ENCODE measurements around the gene ZNF692. TPM values are rescaled to one million over a fixed set of nuclear protein-coding genes. Genes with fewer than 3 reads are reported as not detected.

Gene ZNF692
- total and polyA plus RNA-seq, 2 of the 13 experiments (the other 11 are each of a cell fraction or from before 2014, with no cell fraction given): 27.3 to 45.8 TPM

DNA sequence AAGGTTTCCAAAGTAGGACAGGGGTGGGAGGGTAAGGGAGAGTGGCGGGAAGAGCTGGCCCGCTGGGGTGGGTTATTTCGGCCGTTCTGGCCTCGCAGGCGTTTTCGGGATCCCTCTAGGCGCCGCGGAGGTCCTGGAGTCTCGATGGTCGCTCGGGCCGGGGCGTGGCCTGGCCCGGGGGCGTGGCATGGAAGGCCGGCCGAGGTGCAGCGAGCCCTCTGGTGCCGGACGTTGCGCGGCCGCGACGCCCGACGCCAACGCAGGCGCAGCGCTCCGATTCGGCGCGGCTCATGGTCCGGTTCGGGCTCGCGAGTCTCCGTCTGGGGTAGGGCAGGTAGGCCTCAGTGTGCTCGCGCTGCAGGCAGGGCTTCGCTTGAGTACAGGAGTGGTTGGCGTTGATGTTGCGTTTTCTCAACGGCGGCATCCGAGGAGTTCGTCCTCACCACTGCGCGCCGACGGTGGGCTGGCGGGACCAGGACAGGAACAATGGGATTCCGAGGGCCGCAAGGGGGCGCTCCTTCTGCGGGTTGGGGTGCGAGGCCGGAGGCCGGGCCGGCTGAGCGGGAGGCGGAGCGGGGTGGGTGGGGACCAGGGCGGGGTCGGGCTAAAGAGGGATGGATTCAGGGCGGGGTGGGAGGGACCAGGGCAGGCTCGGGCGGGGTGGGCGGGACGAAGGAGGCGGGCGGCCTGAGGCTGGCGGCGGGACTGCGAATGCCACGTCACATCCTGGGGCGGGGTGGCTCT lies 47.3 kb upstream of the ZNF692 start, which contains the start of gene PGBD2 (continued):
- TF ChIP-seq, protein P1, sequence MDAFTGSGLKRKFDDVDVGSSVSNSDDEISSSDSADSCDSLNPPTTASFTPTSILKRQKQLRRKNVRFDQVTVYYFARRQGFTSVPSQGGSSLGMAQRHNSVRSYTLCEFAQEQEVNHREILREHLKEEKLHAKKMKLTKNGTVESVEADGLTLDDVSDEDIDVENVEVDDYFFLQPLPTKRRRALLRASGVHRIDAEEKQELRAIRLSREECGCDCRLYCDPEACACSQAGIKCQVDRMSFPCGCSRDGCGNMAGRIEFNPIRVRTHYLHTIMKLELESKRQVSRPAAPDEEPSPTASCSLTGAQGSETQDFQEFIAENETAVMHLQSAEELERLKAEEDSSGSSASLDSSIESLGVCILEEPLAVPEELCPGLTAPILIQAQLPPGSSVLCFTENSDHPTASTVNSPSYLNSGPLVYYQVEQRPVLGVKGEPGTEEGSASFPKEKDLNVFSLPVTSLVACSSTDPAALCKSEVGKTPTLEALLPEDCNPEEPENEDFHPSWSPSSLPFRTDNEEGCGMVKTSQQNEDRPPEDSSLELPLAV (CRISPR knock-in tag; conservative IDR thresholded peaks at IDR 0.05; ENCODE audit: low read depth): no peak
- TF ChIP-seq SNAPC2 (CRISPR knock-in tag; IDR thresholded peaks at IDR 0.05) (peak; percentile 56; the same call in 1 of the 2 replicates), KLF12 (CRISPR knock-in tag; IDR thresholded peaks at IDR 0.05; ENCODE audit: borderline replicate concordance) (no peak; the same call in 1 of the 2 replicates), STAT5B (CRISPR knock-in tag; IDR thresholded peaks at IDR 0.05) (peak; percentile 48; the same call in 1 of the 2 replicates), ZNF501 (CRISPR knock-in tag; IDR thresholded peaks at IDR 0.05) (peak; percentile 98), TGIF2 (CRISPR knock-in tag; IDR thresholded peaks at IDR 0.05) (no peak), ZNF235 (CRISPR knock-in tag; IDR thresholded peaks at IDR 0.05; ENCODE audit: borderline replicate concordance) (peak; percentile 85), EEA1 (CRISPR knock-in tag; IDR thresholded peaks at IDR 0.05; ENCODE audit: borderline replicate concordance) (peak; percentile 94; the same call in 1 of the 2 replicates), ZNF580 (CRISPR knock-in tag; IDR thresholded peaks at IDR 0.05; ENCODE audit: borderline replicate concordance, low read depth) (peak; percentile 95), ARNT2 (CRISPR knock-in tag; IDR thresholded peaks at IDR 0.05; ENCODE audit: low read depth) (peak; percentile 96), EED (CRISPR knock-in tag; IDR thresholded peaks at IDR 0.05) (peak; percentile 90), ZNF777 (CRISPR knock-in tag; IDR thresholded peaks at IDR 0.05) (peak; percentile 99), RNF2 (conservative IDR thresholded peaks at IDR 0.05; ENCODE audit: low read depth) (peak; percentile 93)
- TF ChIP-seq, protein P2, sequence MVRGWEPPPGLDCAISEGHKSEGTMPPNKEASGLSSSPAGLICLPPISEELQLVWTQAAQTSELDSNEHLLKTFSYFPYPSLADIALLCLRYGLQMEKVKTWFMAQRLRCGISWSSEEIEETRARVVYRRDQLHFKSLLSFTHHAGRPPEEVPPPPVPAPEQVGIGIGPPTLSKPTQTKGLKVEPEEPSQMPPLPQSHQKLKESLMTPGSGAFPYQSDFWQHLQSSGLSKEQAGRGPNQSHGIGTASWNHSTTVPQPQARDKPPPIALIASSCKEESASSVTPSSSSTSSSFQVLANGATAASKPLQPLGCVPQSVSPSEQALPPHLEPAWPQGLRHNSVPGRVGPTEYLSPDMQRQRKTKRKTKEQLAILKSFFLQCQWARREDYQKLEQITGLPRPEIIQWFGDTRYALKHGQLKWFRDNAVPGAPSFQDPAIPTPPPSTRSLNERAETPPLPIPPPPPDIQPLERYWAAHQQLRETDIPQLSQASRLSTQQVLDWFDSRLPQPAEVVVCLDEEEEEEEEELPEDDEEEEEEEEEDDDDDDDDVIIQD (CRISPR knock-in tag; IDR thresholded peaks at IDR 0.05; ENCODE audit: low read depth): no peak
- TF ChIP-seq, protein P3, sequence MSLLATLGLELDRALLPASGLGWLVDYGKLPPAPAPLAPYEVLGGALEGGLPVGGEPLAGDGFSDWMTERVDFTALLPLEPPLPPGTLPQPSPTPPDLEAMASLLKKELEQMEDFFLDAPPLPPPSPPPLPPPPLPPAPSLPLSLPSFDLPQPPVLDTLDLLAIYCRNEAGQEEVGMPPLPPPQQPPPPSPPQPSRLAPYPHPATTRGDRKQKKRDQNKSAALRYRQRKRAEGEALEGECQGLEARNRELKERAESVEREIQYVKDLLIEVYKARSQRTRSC (CRISPR knock-in tag; IDR thresholded peaks at IDR 0.05; ENCODE audit: low read depth): 0 out of 2 replicates have a peak, but pooled peaks have one; percentile 60
- TF ChIP-seq, protein P4, sequence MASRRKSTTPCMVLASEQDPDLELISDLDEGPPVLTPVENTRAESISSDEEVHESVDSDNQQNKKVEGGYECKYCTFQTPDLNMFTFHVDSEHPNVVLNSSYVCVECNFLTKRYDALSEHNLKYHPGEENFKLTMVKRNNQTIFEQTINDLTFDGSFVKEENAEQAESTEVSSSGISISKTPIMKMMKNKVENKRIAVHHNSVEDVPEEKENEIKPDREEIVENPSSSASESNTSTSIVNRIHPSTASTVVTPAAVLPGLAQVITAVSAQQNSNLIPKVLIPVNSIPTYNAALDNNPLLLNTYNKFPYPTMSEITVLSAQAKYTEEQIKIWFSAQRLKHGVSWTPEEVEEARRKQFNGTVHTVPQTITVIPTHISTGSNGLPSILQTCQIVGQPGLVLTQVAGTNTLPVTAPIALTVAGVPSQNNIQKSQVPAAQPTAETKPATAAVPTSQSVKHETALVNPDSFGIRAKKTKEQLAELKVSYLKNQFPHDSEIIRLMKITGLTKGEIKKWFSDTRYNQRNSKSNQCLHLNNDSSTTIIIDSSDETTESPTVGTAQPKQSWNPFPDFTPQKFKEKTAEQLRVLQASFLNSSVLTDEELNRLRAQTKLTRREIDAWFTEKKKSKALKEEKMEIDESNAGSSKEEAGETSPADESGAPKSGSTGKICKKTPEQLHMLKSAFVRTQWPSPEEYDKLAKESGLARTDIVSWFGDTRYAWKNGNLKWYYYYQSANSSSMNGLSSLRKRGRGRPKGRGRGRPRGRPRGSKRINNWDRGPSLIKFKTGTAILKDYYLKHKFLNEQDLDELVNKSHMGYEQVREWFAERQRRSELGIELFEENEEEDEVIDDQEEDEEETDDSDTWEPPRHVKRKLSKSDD (CRISPR knock-in tag; IDR thresholded peaks at IDR 0.05; ENCODE audit: low read depth): peak; percentile 52; the same call in 1 of the 2 replicates

All from HepG2 (cell line).